GOT3 (cell line): ENCODE data around the gene PDE4D.
"Not testable (repeated sequence)": the region's sequence is repeated elsewhere in the genome, so short reads cannot be mapped to it uniquely, and the experiment has no call there.

Experiments
- DNase-seq: peaks from one replicate; lab custom pipeline; 2025; ENCODE audit warnings: mixed read lengths; lab: John Stamatoyannopoulos, UW

Gene PDE4D

GRCh38 chr5:59799668-59800346 is 93.7 kb downstream of the PDE4D start:
- no peak for DNase-seq

- no peak for DNase-seq
Measured at GRCh38 chr5:59798862-59799667, 94.5 kb downstream of the PDE4D start.

- DNase-seq = no peak
Measured at GRCh38 chr5:59795141-59795540, 98.4 kb downstream of the PDE4D start.

GRCh38 chr5:59792983-59793585 is 100.4 kb downstream of the PDE4D start:
- peak; percentile 15 for DNase-seq

- no peak for DNase-seq
Measured at GRCh38 chr5:59791617-59792016, 101.9 kb downstream of the PDE4D start.

GRCh38 chr5:59790776-59791475 is 102.6 kb downstream of the PDE4D start:
- no peak for DNase-seq

- DNase-seq = no peak
Measured at GRCh38 chr5:59790376-59790775, 103.2 kb downstream of the PDE4D start.

- DNase-seq = no peak
Measured at GRCh38 chr5:59789894-59790293, 103.6 kb downstream of the PDE4D start.

- DNase-seq = no peak
Measured at GRCh38 chr5:59789197-59789596, 104.3 kb downstream of the PDE4D start.

- no peak for DNase-seq
Measured at GRCh38 chr5:59786334-59786805, 107.2 kb downstream of the PDE4D start.

- DNase-seq = no peak
Measured at GRCh38 chr5:59785676-59786333, 107.7 kb downstream of the PDE4D start.

GRCh38 chr5:59784708-59785107 is 108.8 kb downstream of the PDE4D start:
- not testable (repeated sequence) for DNase-seq

- DNase-seq = no peak
Measured at GRCh38 chr5:59783264-59783663, 110.3 kb downstream of the PDE4D start.

GRCh38 chr5:59782856-59783255 is 110.7 kb downstream of the PDE4D start:
- no peak for DNase-seq

GRCh38 chr5:59779453-59779852 is 114.1 kb downstream of the PDE4D start:
- no peak for DNase-seq

- no peak for DNase-seq
Measured at GRCh38 chr5:59777028-59777427, 116.5 kb downstream of the PDE4D start.

- DNase-seq = no peak
Measured at GRCh38 chr5:59773294-59773693, 120.2 kb downstream of the PDE4D start.

- no peak for DNase-seq
Measured at GRCh38 chr5:59772757-59773156, 120.8 kb downstream of the PDE4D start.

GRCh38 chr5:59772206-59772605 is 121.3 kb downstream of the PDE4D start:
- no peak for DNase-seq

GRCh38 chr5:59770953-59771352 is 122.6 kb downstream of the PDE4D start:
- no peak for DNase-seq

GRCh38 chr5:59769832-59770231 is 123.7 kb downstream of the PDE4D start:
- DNase-seq = no peak

- DNase-seq = no peak
Measured at GRCh38 chr5:59769041-59769360, 124.5 kb downstream of the PDE4D start.
